Stromal cell of bone marrow (primary cell): ENCODE measurements around the gene KIAA0232.
"Not testable (repeated sequence)": the region's sequence is repeated elsewhere in the genome, so short reads cannot be mapped to it uniquely, and the experiment has no call there.

Source experiments
- DNase-seq: peaks from one replicate; pipeline ENCODE4 v3.0.0-alpha.2; 2012; ENCODE audit warnings: low read depth

KIAA0232 gene

GRCh38 chr4:6900956-6901355, 118.4 kb downstream of the KIAA0232 start:
- DNase-seq, result no peak

DNA sequence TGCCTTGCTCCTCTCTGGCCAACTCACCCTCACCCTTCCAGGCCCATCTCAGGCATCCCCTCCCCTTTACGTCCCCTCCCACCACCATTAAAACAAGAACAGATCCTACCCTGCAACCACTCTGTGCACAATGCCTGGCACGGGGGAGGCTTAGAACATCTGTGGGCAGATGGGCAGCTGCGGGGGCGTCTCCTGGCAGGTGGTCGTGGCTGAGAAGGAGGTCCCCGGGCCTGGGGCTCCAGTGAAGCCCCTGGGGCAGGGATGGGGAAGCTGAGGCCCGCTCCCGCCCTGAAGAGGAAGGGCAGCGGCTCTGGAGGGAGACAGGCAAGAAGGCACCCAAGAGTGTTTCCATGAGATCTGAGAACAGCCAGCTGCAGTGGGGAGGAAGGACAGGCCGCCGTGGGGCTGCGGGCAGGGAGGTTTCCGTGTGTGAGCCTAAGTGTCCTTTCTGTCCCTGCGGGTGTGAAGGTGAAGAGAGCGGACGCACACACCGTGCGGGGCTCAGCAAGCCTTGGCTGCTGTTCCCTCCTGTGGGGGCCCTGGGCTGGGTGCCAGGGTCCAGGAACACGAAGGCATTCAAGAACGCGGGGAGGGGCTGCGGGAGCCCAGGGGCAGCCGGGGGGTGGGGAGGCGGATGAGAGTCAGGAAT, 119.3 kb downstream of the KIAA0232 start:
- no peak for DNase-seq

DNA sequence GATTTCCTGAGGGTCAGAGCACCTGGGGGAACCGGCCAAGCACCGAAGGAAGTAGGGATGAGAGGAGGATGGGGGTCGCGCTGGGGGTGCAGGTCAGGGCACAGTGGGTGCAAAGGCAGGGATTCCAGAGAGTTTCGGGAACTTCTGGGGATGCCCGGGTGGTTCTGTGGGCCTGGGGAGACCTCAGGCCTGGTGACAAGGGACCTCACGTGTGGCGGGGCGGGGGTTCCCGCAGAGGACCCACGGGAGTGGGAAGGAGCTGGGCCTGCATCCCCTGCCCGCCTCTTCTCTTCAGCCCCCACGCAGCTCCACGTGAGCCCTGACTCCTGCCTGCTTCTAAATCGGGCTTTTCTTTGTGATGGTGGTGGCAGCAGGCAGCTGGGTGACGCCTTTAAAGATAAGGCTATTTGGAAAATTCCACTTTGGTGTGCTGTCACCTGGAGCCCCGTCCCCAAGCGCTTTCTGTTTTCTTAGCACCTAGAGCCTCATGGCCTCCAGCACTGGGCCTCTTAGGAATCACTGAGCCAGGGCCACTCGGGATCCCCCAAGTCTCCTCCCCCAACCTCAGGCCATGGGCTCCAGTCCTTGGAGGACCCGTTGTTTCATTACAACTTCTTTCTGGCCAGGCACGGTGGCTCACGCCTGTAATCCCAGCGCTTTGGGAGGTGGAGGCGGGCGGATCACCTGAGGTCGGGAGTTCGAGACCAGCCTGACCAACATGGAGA, 120.0 kb downstream of the KIAA0232 start:
- DNase-seq, result no peak

DNA sequence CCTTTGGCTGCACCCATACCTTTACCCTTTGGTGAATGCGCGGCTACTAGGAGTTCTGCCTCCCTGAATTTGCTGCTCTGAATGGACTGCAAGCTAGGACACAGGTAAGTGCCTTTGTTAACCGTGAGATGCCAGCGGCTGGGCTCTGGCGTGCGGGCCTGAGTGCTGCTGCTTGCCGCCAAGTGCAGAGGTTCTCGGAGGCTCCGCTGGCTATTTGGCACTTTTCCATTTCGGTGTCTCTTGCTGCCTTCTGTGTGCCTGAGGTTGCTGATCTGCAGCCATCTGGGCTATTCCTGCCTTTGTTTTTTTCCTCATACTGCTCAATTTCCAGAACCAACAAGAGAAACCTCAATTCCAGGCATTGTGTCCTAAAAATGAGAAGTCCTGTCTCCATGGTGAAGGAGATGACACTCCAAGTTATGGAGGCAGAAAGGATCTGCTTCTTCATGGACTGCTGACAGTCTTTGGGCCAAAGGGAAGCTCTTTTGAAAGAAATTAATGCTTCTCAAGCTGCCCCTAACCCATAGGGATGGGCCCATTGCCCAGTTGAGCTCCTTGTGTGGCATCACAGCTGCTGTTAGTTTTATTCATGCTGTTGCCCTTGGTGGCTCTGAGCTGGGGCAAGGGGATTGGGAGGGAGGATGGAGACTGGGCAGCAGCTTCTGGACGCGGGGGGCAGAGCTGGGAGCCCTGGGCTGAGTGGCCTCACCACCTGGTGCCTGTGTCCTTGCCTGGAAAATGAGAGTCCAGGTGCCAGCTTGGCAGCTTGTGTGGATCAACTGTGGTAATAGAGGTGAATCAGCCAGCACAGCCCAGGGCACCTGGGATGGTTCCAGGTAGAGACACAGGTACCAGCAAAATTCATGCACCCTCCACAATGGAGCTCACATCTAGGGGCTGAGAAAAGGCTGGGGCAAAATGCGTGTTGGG, 123.3 kb downstream of the KIAA0232 start:
- no peak for DNase-seq

GRCh38 chr4:6906486-6906885, 124.0 kb downstream of the KIAA0232 start:
- not testable (repeated sequence) for DNase-seq

GRCh38 chr4:6907658-6908191, 125.2 kb downstream of the KIAA0232 start:
- DNase-seq, result no peak

DNA sequence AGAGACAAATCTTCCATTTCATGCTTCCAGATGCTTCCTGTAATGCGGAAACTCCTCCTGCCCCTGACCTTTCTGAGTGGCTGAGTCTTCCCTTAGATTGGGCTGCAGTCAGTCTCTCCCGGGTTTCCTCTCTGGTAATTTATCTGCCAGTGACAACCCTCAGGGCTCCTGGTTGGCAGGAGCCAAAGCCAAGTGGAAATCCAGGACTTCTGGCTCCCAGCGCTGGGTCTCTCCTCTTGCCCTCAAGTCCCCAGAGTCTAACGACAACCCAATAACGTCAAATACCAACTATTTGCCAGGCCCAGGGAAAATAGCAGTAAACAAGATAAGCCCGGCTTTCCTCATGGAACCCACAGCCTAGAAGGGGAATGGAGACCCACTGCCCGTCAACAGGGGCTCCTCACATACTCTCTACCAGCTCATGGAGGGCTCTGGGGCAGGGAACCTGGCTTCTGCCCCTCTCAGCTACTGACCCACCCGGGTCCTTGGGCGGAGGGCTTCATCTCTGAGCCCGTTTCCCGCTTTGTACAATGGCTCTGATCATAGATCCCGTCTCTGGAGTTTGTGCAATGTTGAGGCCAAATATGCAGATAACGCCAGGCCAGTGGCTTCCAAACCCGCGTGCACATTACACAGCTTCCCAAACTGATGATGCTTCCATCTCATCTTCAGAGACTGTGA, 126.0 kb downstream of the KIAA0232 start:
- no peak for DNase-seq

DNA sequence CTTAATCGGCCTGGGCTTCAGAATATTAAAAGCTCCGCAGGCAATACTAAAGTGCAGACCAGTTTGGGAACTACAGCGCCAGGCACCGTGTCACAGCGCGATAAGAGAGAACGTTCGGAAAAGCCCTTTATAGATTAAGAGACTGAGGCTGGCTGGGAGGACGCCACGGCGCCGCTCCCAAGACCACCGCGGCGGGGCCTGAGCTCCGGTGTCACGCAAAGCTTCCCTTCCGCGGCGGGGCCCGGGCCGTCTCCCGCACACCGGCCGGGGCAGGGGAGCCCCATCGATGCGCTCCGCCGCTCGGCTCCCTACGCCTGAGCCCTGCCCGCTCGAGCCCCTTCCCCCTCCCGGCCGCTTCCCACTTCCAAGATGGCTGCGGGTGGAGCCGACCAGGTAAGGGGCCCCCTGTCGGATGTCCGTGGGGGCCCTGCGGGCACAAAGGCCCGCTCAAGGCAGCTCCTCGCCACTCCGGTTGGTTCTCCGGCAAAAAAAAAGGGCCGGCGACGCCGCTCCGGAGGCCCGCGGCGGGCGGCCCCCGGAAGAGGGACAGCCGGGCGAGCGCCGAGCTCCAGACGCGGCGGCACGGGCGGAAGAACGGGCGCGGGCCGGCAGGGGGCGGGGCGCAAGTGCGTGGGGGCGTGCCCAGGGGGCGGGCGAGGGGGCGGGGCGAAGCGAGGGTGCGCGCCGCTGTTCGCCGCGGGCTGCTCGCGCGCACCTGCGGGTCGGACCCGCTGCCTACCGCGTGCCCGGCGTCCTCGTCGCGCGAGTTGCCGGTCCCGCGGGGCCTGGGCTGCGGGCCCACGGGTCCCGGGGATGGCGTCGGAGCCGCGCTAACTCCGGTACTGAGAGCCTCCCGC, 126.8 kb downstream of the KIAA0232 start, which contains the start of gene TBC1D14:
Gene TBC1D14 (plus strand): TSS at position 714 of the 857 bp plus-strand sequence. CDS start 13,564 bp downstream, outside the sequence.
- peak; percentile 78 for DNase-seq

DNA sequence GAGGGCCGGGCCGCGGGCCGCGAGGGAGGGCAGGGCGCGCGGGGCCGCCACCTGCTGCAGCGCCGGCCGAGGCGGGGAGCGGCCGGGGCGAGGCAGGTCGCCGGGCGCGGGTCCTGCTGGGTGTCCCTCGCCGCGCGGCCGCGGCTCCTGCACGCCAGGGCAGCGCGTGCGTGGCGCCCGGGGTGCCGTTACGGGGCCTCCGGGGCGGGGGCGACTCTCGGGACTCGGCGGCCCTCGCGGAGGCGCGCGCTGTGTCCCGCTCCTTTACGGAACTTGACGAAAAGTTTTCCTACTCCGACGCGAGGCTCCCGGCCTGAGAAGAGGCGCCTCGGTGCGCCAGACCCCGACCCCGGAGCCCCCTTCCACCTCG, 127.4 kb downstream of the KIAA0232 start:
- DNase-seq, result no peak

GRCh38 chr4:6910340-6910959, 127.9 kb downstream of the KIAA0232 start:
- no peak for DNase-seq

GRCh38 chr4:6910960-6911874, 128.7 kb downstream of the KIAA0232 start:
- DNase-seq, result no peak

DNA sequence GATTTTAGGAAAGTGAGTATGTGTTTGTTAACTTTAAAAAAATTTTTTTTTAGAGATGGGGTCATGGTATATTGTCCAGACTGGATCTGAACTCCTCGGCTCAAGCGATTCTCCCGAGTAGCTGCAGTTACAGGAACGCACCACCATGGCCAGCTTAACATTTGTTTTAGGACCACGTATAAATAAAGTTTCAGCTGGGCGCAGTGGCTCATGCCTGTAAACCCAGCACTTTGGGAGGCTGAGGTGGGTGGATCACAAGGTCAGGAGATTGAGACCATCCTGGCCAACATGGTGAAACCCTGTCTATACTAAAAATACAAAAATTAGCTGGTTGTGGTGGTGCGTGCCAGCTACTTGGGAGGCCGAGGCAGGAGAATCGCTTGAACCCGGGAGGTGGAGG, 129.4 kb downstream of the KIAA0232 start:
- DNase-seq, result not testable (repeated sequence)

- no peak for DNase-seq
These were observed 129.9 kb downstream of the KIAA0232 start for GRCh38 chr4:6912441-6912840.

GRCh38 chr4:6913350-6913905, 130.9 kb downstream of the KIAA0232 start:
- DNase-seq, result no peak

DNA sequence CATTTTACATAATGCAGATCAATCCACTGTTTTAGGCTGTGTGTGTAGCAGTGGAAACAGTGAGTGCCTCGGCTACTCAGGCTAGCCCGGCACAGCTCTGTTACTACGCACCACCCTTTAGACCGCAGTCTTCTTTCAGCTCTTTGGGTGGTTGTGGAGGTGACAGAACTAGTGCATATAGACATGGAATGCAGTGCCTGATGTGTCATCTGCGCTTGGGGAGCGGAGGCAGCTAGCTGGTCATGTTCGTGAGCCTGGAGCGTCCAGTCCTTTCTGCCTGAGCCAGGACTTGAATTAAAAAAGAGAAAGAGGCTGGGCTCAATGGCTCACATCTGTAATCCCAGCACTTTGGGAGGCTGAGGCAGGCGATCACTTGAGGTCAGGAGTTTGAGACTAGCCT, 131.9 kb downstream of the KIAA0232 start:
- DNase-seq, result no peak

- DNase-seq, result no peak
These were observed 132.8 kb downstream of the KIAA0232 start for GRCh38 chr4:6915041-6916005.

DNA sequence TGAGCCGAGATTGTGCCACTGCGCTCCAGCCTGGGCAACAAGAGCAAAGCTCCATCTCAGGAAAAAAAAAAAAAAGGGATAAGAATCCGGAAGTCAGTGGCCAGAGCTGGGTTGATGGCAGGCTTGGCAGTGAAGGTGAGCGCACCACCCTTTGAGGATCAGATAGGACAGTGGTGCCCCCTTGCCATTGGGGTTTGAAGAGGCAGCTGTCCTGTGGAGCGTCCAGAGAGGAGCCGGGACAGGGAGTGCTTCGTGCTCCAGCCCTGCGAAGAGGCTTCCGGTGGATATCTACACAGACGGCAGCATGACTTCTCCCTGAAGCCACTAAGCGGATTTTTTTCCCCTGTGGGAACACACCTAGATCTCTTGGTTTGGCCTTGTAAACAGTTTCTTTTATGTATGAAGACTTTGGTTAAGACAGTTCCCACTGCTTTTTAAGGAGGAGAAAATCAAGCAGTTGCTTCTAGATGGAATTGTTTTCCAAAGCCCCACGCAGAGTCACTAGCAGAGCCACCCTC, 133.6 kb downstream of the KIAA0232 start:
- no peak for DNase-seq
